Brain microvascular endothelial cell (primary cell): ENCODE results near the gene MAML3.
"Not testable (repeated sequence)": the region's sequence is repeated elsewhere in the genome, so short reads cannot be mapped to it uniquely, and the experiment has no call there.

ENCODE experiments used
- DNase-seq: peaks from one replicate; pipeline ENCODE4 v3.0.0-alpha.2; 2020
- H3K27ac ChIP-seq: fragments of 250-450 bp; sonication (Bioruptor Pico); 2 replicates; pipeline ENCODE4 v1.5.1; 2020; ENCODE audit warnings: mild to moderate bottlenecking, moderate library complexity
- H3K27me3 ChIP-seq: fragments of 250-450 bp; sonication (Bioruptor Pico); replicated peaks from 2 replicates; pipeline ENCODE4 v1.5.1; 2020; ENCODE audit warnings: mild to moderate bottlenecking
- H3K36me3 ChIP-seq: fragments of 250-450 bp; sonication (Bioruptor Pico); replicated peaks from 2 replicates; pipeline ENCODE4 v1.5.1; 2020; ENCODE audit warnings: mild to moderate bottlenecking
- H3K4me3 ChIP-seq: 2 replicates; pipeline ENCODE4 v1.5.1; 2011; ENCODE audit warnings: low read depth, mild to moderate bottlenecking, control low read depth, low read length, moderate library complexity
- CTCF ChIP-seq: IDR thresholded peaks from 2 replicates; pipeline ENCODE4 v1.5.1; 2011; ENCODE audit warnings: low read depth, mild to moderate bottlenecking, moderate library complexity, low read length, control low read depth, inconsistent platforms; ENCODE audit errors: missing control alignments
- in situ Hi-C: cut with HindIII; loops from 2 replicates; pipeline ENCODE4 v1.10.0; 2017; ENCODE audit warnings: low sequenced_read_pairs, low pct_ligation_motif_present

MAML3 gene

DNA sequence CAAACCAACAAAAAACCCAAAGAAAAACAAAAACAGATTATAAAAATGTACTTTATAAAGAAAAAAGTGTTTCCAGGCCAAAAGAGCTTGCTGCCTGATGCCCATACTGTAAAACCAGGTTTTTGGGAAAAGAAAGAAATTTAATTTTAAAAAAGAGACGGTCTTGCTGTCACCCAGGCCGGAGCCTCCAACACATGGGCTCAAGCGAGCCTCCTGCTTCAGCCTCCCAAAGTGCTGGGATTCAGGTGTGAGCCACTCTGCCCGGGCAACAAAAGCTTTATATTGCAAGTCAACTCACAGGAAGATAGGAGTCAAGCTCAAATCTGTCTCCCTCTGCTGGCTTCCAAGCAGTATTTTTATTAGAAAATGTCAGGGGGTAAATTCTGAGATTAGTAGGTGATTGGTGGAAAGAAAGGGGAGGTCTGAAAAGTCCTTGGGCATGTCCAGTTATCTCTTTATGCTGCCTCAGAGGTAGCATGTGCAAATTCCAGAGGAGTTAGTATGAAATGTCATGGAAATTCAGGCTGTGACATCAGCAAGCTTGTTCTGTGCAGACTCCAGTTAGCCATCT is 449.0 kb downstream of the MAML3 start:
- peak; percentile 51 for TF ChIP-seq CTCF
- peaks cover 4% of the 10 kb centered on the region for H3K36me3 ChIP-seq
- H3K4me3 ChIP-seq = no peak overlapping the region
- H3K27me3 ChIP-seq = no peaks in the 10 kb centered on the region
- peak; percentile 19 for DNase-seq
- in situ Hi-C loops = no loop called here
- no peak overlapping the region for H3K27ac ChIP-seq

GRCh38 chr4:139700568-139700967 is 453.4 kb downstream of the MAML3 start:
- in situ Hi-C loops = no loop called here
- TF ChIP-seq CTCF = no peak
- Histone ChIP-seq H3K4me3 (no peak overlapping the region), H3K36me3 (peaks cover 4% of the 10 kb centered on the region), H3K27me3 (no peaks in the 10 kb centered on the region), H3K27ac (no peak overlapping the region)
- no peak for DNase-seq

GRCh38 chr4:139698167-139698925 is 455.6 kb downstream of the MAML3 start:
- H3K27ac ChIP-seq, H3K27me3 ChIP-seq, H3K36me3 ChIP-seq, DNase-seq, H3K4me3 ChIP-seq, in situ Hi-C loops: not testable (repeated sequence)
- TF ChIP-seq CTCF = peak; percentile 41

DNA sequence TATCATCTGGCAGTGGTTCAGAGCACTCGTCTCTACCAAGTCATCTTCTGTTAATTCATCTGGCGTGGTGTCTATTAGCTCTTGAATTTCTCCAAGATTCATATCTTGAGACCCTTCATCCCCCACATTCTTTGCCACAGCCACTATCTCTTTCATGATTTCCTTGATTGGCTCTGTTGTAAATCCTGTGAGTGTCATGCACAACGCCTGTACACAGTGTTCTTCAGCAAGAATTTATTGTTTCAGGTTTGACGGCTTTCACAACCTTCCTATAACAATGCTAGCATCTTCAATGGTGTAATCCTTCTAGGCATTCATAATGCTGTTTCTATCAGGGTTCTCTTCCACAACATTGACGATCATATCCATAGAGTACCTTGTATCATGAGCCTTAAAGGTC is 457.5 kb downstream of the MAML3 start:
- Histone ChIP-seq H3K27me3 (no peaks in the 10 kb centered on the region), H3K27ac (no peak overlapping the region), H3K36me3 (no peaks in the 10 kb centered on the region), H3K4me3 (no peak overlapping the region)
- no peak for DNase-seq
- in situ Hi-C loops = no loop called here
- no peak for TF ChIP-seq CTCF

- H3K27me3 ChIP-seq = no peaks in the 10 kb centered on the region
- in situ Hi-C loops = no loop called here
- H3K36me3 ChIP-seq = no peaks in the 10 kb centered on the region
- TF ChIP-seq CTCF = no peak
- H3K4me3 ChIP-seq = no peak overlapping the region
- DNase-seq = no peak
- no peak overlapping the region for H3K27ac ChIP-seq
Observed at GRCh38 chr4:139694522-139695107, 459.4 kb downstream of the MAML3 start.
